OCI-LY3 (cell line): ENCODE measurements around the gene VAT1.
"Not testable (repeated sequence)": the region's sequence is repeated elsewhere in the genome, so short reads cannot be mapped to it uniquely, and the experiment has no call there.

Experiments
- H2AFZ ChIP-seq: fragments of 200-600, 300-600 bp; shearing (Covaris generic); 2 replicates; pipeline ENCODE4 v1.6.0; 2014; ENCODE audit warnings: antibody characterized with exemption, low read depth, low read length
- H3K27ac ChIP-seq: fragments of 200-600, 300-600 bp; sonication (generic); 2 replicates; pipeline ENCODE4 v1.5.1; 2014; ENCODE audit warnings: mild to moderate bottlenecking, low read length, moderate library complexity, mixed read lengths
- H3K27me3 ChIP-seq: fragments of 200-600, 300-600 bp; sonication (generic); 2 replicates; pipeline ENCODE4 v1.6.1; 2014; ENCODE audit warnings: low read depth, low read length, mixed read lengths
- H3K36me3 ChIP-seq: fragments of 200-600, 300-600 bp; sonication (generic); replicated peaks from 2 replicates; pipeline ENCODE3; 2014; ENCODE audit warnings: low read depth, low read length, mixed read lengths
- H3K4me1 ChIP-seq: fragments of 300-600, 200-600 bp; sonication (generic); 2 replicates; pipeline ENCODE4 v1.6.1; 2014; ENCODE audit warnings: low read length, mixed read lengths
- H3K4me2 ChIP-seq: fragments of 200-600, 300-600 bp; sonication (generic); 2 replicates; pipeline ENCODE4 v1.6.1; 2014; ENCODE audit warnings: low read length, mixed read lengths
- H3K4me3 ChIP-seq: fragments of 300-600, 200-600 bp; sonication (generic); 2 replicates; pipeline ENCODE4 v1.5.1; 2014; ENCODE audit warnings: antibody characterized with exemption, mild to moderate bottlenecking, low read length, moderate library complexity
- H3K79me2 ChIP-seq: fragments of 300-600, 200-600 bp; shearing (Covaris generic); 2 replicates; pipeline ENCODE4 v1.6.1; 2014; ENCODE audit warnings: mild to moderate bottlenecking, low read length, mixed read lengths
- H3K9ac ChIP-seq: fragments of 300-600, 200-600 bp; shearing (Covaris generic); 2 replicates; pipeline ENCODE4 v1.6.0; 2014; ENCODE audit warnings: mild to moderate bottlenecking, low read length, moderate library complexity
- H3K9me3 ChIP-seq: fragments of 200-600, 300-600 bp; shearing (Covaris generic); 2 replicates; pipeline ENCODE4 v1.6.1; 2014; ENCODE audit warnings: low read length, mixed read lengths; ENCODE audit not compliant: insufficient read depth
- H4K20me1 ChIP-seq: fragments of 200-600, 300-600 bp; sonication (generic); 2 replicates; pipeline ENCODE4 v1.6.1; 2016; ENCODE audit warnings: low read length, mixed read lengths; ENCODE audit not compliant: insufficient read depth
- EZH2phosphoT487 ChIP-seq: fragments of 200-600 bp; shearing (Covaris generic); IDR thresholded peaks from 2 replicates; pipeline ENCODE4 v1.6.1; 2018; ENCODE audit warnings: antibody characterized with exemption, mixed run types, low read depth
- TF ChIP-seq, protein P1 (sequence below): fragments of 200-600, 300-600 bp; sonication (generic); IDR thresholded peaks from 2 replicates; pipeline ENCODE4 v1.5.1; 2014; ENCODE audit warnings: antibody characterized with exemption, low read length, low read depth

The VAT1 gene

GRCh38 chr17:42975265-42975664 lies 46.9 kb downstream of the VAT1 start:
- H3K79me2 ChIP-seq, result peaks cover 10% of the 10 kb centered on the region
- H3K27me3 ChIP-seq, result no peaks in the 10 kb centered on the region
- H3K36me3 ChIP-seq, result peaks cover 2% of the 10 kb centered on the region
- peaks cover 30% of the 10 kb centered on the region for H3K4me1 ChIP-seq
- no peaks in the 10 kb centered on the region for H3K9me3 ChIP-seq
- no peaks in the 10 kb centered on the region for H4K20me1 ChIP-seq
- no peak overlapping the region for H3K9ac ChIP-seq
- H3K4me2 ChIP-seq, result peak overlapping the region; percentile 58
- peak overlapping the region; percentile 50 for H3K27ac ChIP-seq
- TF ChIP-seq, protein P1, sequence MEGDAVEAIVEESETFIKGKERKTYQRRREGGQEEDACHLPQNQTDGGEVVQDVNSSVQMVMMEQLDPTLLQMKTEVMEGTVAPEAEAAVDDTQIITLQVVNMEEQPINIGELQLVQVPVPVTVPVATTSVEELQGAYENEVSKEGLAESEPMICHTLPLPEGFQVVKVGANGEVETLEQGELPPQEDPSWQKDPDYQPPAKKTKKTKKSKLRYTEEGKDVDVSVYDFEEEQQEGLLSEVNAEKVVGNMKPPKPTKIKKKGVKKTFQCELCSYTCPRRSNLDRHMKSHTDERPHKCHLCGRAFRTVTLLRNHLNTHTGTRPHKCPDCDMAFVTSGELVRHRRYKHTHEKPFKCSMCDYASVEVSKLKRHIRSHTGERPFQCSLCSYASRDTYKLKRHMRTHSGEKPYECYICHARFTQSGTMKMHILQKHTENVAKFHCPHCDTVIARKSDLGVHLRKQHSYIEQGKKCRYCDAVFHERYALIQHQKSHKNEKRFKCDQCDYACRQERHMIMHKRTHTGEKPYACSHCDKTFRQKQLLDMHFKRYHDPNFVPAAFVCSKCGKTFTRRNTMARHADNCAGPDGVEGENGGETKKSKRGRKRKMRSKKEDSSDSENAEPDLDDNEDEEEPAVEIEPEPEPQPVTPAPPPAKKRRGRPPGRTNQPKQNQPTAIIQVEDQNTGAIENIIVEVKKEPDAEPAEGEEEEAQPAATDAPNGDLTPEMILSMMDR, result no peak
- no peak overlapping the region for H2AFZ ChIP-seq
- H3K4me3 ChIP-seq, result 0 out of 2 replicates have a peak overlapping the region, but pooled peaks have one; percentile 0

DNA sequence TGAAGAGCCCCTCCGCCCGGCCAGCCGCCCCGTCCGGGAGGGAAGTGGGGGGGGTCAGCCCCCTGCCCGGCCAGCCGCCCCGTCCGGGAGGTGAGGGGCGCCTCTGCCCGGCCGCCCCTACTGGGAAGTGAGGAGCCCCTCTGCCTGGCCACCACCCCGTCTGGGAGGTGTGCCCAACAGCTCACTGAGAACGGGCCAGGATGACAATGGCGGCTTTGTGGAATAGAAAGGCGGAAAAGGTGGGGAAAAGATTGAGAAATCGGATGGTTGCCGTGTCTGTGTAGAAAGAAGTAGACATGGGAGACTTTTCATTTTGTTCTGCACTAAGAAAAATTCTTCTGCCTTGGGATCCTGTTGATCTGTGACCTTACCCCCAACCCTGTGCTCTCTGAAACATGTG lies 48.9 kb downstream of the VAT1 start:
- not testable (repeated sequence) for H4K20me1 ChIP-seq, H3K79me2 ChIP-seq

GRCh38 chr17:42971589-42971988 lies 50.6 kb downstream of the VAT1 start:
- Histone ChIP-seq H3K4me2 (no peak overlapping the region), H3K9ac (no peak overlapping the region), H3K9me3 (no peaks in the 10 kb centered on the region), H3K79me2 (no peaks in the 10 kb centered on the region), H4K20me1 (no peaks in the 10 kb centered on the region), H2AFZ (no peak overlapping the region), H3K27me3 (no peaks in the 10 kb centered on the region), H3K4me1 (peaks cover 31% of the 10 kb centered on the region), H3K27ac (no peak overlapping the region), H3K36me3 (peaks cover 1% of the 10 kb centered on the region), H3K4me3 (no peak overlapping the region)
- TF ChIP-seq, protein P1, result no peak
- TF ChIP-seq EZH2phosphoT487, result no peak

More for the DNA sequence above, 48.9 kb downstream of the VAT1 start:
- not testable (repeated sequence) for H3K36me3 ChIP-seq, H2AFZ ChIP-seq, H3K9me3 ChIP-seq, H3K27me3 ChIP-seq, H3K9ac ChIP-seq, H3K27ac ChIP-seq, H3K4me2 ChIP-seq, H3K4me3 ChIP-seq
- H3K4me1 ChIP-seq, result peaks cover 35% of the 10 kb centered on the region

GRCh38 chr17:42969001-42969581 lies 53.1 kb downstream of the VAT1 start:
- H3K9ac ChIP-seq, result no peak overlapping the region

DNA sequence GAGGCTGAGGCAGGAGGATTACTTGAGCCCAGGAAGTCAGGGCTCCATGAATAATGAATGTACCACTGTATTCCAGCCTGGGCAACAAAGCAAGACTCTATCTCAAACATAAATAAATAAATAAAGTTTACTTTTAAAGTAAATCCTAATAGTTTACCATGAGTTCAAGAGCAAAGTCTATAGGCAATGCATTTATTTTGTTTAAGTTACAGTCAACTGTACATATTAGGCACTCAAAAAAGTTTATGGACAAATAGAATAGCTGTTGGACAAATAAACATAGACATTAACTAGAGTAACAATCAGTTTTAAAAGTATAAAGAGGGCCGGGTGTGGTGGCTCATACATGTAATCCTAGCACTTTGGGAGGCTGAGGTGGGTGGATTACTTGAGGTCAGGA lies 54.3 kb downstream of the VAT1 start:
- no peaks in the 10 kb centered on the region for H4K20me1 ChIP-seq
- H3K27me3 ChIP-seq, result no peaks in the 10 kb centered on the region
- no peak overlapping the region for H3K9ac ChIP-seq
- H3K36me3 ChIP-seq, result no peaks in the 10 kb centered on the region
- no peak overlapping the region for H3K27ac ChIP-seq
- peaks cover 19% of the 10 kb centered on the region for H3K4me1 ChIP-seq
- no peak overlapping the region for H2AFZ ChIP-seq
- H3K9me3 ChIP-seq, result no peaks in the 10 kb centered on the region
- peaks cover 18% of the 10 kb centered on the region for H3K79me2 ChIP-seq
- no peak overlapping the region for H3K4me3 ChIP-seq
- TF ChIP-seq, protein P1, result no peak
- no peak for TF ChIP-seq EZH2phosphoT487
- no peak overlapping the region for H3K4me2 ChIP-seq

More at GRCh38 chr17:42969001-42969581, 53.1 kb downstream of the VAT1 start:
- H3K79me2 ChIP-seq, result peaks cover 6% of the 10 kb centered on the region
- no peaks in the 10 kb centered on the region for H3K9me3 ChIP-seq
- H2AFZ ChIP-seq, result no peak overlapping the region
- H3K27ac ChIP-seq, result peak overlapping the region; percentile 46
- peak overlapping the region; percentile 18; the same call in 1 of the 2 replicates for H3K4me2 ChIP-seq
- no peak for TF ChIP-seq EZH2phosphoT487
- no peaks in the 10 kb centered on the region for H3K27me3 ChIP-seq
- H3K36me3 ChIP-seq, result no peaks in the 10 kb centered on the region
- H3K4me1 ChIP-seq, result peaks cover 14% of the 10 kb centered on the region
- H4K20me1 ChIP-seq, result no peaks in the 10 kb centered on the region
- H3K4me3 ChIP-seq, result no peak overlapping the region
